GM12873 (cell line): ENCODE results near the gene MEGF8.

Experiments used
- CTCF ChIP-seq: IDR thresholded peaks from 2 replicates; pipeline ENCODE4 v1.5.1; 2012; ENCODE audit warnings: low read depth, mild to moderate bottlenecking, moderate library complexity, low read length, control low read depth; ENCODE audit not compliant: insufficient read depth; ENCODE audit errors: missing control alignments

MEGF8 gene

DNA sequence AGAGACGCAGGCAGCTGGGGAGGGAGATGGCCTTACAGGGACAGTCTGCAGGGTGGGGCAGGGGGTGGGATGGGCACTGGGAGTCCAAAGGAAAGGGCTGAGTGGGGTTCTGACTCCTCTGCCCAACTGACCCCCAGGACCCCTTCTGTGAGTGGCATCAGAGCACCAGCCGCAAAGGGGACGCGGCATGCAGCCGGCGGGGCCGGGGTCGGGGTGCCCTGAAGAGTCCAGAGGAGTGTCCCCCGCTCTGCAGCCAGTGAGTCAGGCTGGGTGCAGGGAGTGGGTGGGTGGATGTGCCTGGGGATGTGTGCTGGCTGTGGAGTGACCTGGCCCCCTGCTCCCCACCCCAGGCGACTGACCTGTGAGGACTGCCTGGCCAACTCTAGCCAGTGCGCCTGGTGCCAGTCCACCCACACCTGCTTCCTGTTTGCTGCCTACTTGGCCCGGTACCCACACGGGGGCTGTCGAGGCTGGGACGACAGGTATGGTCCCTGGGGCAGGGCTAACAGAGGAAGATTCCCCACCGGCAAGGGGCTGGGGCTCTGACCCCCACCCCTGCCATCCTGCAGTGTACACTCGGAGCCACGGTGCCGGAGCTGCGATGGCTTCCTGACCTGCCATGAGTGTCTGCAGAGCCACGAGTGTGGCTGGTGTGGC lies 25.8 kb downstream of the MEGF8 start:
- no peak for TF ChIP-seq CTCF

DNA sequence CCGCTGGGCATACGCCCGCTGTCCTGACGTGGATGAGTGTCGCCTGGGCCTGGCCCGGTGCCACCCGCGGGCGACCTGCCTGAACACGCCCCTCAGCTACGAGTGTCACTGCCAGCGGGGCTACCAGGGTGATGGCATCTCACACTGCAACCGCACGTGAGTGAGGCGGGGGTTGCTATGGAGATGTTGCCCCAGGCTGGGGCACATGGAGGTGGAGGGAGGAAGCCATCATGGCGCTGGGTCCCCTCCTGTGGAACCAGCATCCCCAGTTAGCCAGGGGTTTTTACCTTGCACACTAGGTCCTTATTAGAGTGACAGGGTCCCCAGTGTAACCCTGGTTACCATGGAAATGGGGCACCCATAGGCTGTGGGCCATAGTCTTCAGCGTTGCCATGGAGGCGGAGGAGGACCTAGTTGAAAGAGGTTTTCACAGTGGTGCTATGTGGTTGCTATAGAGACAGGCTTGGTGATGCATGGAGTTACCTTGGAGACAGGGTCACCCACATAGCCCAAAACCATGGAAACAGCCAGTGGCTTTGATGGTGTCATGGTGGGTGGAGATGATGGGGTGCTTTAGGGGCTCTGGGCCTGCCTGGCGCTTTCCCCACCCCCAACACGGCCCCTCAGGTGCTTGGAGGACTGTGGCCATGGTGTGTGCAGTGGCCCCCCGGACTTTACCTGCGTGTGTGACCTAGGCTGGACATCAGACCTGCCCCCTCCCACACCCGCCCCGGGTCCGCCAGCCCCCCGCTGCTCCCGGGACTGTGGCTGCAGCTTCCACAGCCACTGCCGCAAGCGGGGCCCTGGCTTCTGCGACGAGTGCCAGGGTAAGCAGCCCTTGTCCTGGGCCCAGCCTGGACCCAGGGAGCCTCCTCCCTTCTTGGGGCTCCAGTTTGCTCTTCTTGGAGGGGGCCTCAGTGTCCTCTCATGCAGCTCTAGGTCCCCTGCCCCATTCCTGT lies 27.1 kb downstream of the MEGF8 start:
- TF ChIP-seq CTCF = no peak

- TF ChIP-seq CTCF = no peak
Observed at GRCh38 chr19:42353341-42354015, 28.0 kb downstream of the MEGF8 start.

- no peak for TF ChIP-seq CTCF
Observed at GRCh38 chr19:42355896-42356295, 30.5 kb downstream of the MEGF8 start.

DNA sequence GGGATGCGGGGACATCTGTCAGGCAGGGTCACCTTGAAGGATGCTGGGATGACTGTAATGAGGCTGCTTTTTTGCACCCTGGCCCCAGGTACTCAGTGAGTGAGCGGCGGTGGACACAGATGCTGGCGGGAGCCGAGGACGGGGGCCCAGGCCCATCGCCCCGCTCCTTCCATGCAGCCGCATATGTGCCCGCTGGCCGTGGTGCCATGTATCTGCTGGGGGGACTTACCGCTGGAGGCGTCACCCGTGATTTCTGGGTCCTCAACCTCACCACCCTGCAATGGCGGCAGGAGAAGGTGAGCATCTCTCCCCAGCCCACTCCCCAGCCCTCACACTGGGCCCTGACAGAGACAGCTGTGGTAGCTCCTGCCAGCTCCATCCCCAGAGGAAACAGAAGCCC lies 31.3 kb downstream of the MEGF8 start:
- no peak for TF ChIP-seq CTCF

GRCh38 chr19:42357290-42357689 lies 31.9 kb downstream of the MEGF8 start:
- no peak for TF ChIP-seq CTCF

DNA sequence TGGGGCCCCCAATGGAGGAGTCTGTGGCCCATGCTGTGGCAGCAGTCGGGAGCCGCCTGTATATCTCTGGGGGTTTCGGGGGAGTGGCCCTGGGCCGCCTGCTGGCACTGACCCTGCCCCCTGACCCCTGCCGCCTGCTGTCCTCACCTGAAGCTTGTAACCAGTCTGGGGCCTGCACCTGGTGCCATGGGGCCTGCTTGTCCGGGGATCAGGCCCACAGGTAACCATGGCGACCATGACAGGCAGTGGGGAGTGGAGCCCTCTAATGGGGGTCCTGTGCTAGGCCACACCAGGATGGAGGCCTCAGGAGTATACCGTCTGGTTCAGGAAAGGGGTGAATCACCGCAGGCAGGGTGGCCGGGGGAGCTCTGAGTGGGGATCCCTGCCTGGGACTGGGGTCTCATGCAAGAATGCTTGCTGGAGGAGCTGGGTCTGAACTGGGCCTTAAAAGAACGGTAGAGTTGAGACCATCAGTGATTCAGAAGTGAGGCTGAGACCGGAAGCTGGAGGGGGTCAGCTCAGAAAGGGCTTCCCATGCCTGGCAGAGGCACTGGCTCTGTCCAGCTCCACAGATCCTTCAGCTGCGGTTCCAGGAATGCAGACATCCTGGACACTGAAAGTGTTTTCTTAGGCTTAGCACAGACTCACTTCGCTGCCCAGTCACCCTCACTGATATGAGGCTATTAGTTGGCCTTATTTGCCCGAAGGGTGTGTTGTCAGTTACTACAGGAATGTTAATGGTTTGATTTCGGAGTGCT lies 35.5 kb downstream of the MEGF8 start:
- no peak for TF ChIP-seq CTCF
